ENCODE measurements around the gene ARHGAP32. TPM values are rescaled to one million over a fixed set of nuclear protein-coding genes. Genes with fewer than 3 reads are reported as not detected.

ARHGAP32 gene
- total RNA-seq, 1 donor from 2014 or later = 42.3 TPM

DNA sequence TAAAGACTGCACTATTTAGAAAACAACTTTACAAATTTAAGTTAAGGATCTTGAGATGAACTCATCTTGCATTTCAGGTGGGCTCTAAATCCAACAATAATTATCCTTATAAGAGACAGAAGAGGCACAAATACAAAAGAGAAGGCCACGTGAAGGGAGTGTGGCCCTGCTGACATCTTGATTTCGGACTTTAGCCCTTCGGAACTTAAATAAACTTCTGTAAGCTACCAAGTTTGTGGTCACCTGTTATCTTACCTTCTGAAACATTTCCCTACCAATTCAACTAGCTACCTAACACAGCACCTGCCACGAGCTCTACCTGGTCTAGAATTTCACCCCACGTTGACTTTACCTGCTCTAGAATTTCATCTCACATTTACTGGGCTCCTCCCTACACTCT, 42.9 kb upstream of the ARHGAP32 start:
- H3K4me3 Mint-ChIP-seq (ENCODE audit: low read depth) = no peak overlapping the region
- no peak for DNase-seq (ENCODE audit: low spot score, unreplicated experiment)
- no peak overlapping the region for H3K27ac Mint-ChIP-seq
- H3K36me3 Mint-ChIP-seq (ENCODE audit: insufficient read depth) = peaks cover 18% of the 10 kb centered on the region
- no peaks in the 10 kb centered on the region for H3K27me3 Mint-ChIP-seq
- H3K9me3 Mint-ChIP-seq (ENCODE audit: low read depth) = peaks cover 9% of the 10 kb centered on the region
- peaks cover 11% of the 10 kb centered on the region for H3K4me1 Mint-ChIP-seq (ENCODE audit: low read depth)
- TF ChIP-seq, protein P1, sequence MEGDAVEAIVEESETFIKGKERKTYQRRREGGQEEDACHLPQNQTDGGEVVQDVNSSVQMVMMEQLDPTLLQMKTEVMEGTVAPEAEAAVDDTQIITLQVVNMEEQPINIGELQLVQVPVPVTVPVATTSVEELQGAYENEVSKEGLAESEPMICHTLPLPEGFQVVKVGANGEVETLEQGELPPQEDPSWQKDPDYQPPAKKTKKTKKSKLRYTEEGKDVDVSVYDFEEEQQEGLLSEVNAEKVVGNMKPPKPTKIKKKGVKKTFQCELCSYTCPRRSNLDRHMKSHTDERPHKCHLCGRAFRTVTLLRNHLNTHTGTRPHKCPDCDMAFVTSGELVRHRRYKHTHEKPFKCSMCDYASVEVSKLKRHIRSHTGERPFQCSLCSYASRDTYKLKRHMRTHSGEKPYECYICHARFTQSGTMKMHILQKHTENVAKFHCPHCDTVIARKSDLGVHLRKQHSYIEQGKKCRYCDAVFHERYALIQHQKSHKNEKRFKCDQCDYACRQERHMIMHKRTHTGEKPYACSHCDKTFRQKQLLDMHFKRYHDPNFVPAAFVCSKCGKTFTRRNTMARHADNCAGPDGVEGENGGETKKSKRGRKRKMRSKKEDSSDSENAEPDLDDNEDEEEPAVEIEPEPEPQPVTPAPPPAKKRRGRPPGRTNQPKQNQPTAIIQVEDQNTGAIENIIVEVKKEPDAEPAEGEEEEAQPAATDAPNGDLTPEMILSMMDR (IDR thresholded peaks at IDR 0.05; ENCODE audit: unreplicated experiment) = no peak

DNA sequence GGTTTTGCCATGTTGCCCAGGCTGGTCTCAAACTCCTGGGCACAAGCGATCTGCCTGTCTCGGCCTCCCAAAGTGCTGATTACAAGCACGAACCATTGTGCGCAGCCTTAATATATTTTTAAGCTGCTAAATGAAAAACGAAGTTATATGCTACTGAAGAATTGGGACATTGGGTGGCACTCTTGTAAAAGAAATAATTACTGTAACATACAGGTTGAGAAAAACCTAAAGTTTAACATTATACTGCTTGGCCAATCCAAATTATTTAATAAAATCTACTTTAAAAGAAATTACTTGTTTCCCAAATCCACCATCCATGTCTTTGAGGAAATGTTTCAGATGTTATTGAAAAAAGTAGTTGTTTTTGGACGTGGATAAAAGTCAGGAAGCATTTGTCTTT, 37.9 kb upstream of the ARHGAP32 start:
- H3K36me3 Mint-ChIP-seq (ENCODE audit: insufficient read depth) = peaks cover 16% of the 10 kb centered on the region

DNA sequence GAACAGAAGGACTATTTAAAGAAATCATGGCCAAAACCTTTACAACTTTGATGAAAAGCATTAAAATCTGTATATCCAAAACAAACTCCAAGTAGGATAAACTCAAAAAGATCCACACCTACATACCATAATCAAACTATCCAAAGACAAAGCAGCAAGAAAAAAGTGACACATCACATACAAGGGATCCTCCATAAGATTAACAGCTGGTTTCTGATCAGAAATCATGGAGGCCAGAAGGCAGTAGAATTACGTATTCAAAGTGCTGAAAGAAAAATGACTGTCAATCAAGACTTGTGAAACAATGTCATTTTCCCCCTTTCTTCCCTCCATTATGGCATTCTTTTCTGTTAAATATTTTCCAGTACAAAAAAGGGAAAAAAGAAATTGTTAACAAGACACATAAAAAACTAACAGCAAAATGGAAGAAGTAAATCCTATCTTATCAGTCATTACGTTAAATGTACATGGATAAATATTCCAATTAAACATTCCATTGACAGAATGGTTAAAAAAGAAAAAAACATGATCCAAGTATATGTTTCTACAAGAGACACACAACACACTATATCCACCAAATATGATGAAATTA, 34.2 kb upstream of the ARHGAP32 start:
- H3K9me3 Mint-ChIP-seq (ENCODE audit: low read depth) = peaks cover 22% of the 10 kb centered on the region
- H3K27me3 Mint-ChIP-seq = no peaks in the 10 kb centered on the region
- H3K27ac Mint-ChIP-seq = no peak overlapping the region
- H3K36me3 Mint-ChIP-seq (ENCODE audit: insufficient read depth) = peaks cover 14% of the 10 kb centered on the region
- no peak for DNase-seq (ENCODE audit: low spot score, unreplicated experiment)
- TF ChIP-seq, protein P1 (IDR thresholded peaks at IDR 0.05; ENCODE audit: unreplicated experiment) = no peak
- no peak overlapping the region for H3K4me3 Mint-ChIP-seq (ENCODE audit: low read depth)
- peaks cover 19% of the 10 kb centered on the region for H3K4me1 Mint-ChIP-seq (ENCODE audit: low read depth)

More for the DNA sequence above, 37.9 kb upstream of the ARHGAP32 start:
- no peaks in the 10 kb centered on the region for H3K27me3 Mint-ChIP-seq
- peaks cover 22% of the 10 kb centered on the region for H3K9me3 Mint-ChIP-seq (ENCODE audit: low read depth)
- DNase-seq (ENCODE audit: low spot score, unreplicated experiment) = no peak
- peaks cover 2% of the 10 kb centered on the region for H3K4me1 Mint-ChIP-seq (ENCODE audit: low read depth)
- TF ChIP-seq, protein P1 (IDR thresholded peaks at IDR 0.05; ENCODE audit: unreplicated experiment) = no peak
- H3K27ac Mint-ChIP-seq = no peak overlapping the region
- H3K4me3 Mint-ChIP-seq (ENCODE audit: low read depth) = no peak overlapping the region

DNA sequence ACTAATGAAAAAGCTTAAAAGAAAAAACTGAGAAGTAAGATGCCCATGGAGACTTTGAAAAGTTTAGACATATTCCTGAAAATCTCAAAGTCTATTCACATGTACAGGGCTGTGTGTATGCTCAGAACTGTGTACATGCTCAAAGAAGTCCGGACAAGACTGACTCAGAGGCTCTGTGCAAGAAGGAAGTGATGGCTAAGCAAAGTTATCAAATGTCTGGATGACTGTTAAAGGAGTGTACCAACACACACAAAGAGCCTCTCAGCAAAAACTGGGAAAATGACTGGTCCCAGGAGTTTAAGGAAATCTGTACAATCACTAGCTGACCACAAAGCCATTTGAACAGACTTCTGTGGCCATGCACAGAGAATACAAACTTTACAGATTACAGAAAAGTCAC, 33.1 kb upstream of the ARHGAP32 start:
- DNase-seq (ENCODE audit: low spot score, unreplicated experiment) = no peak
- H3K27ac Mint-ChIP-seq = peak overlapping the region; percentile 8
- H3K27me3 Mint-ChIP-seq = no peaks in the 10 kb centered on the region
- H3K4me3 Mint-ChIP-seq (ENCODE audit: low read depth) = no peak overlapping the region
- H3K4me1 Mint-ChIP-seq (ENCODE audit: low read depth) = peaks cover 19% of the 10 kb centered on the region
- TF ChIP-seq, protein P1 (IDR thresholded peaks at IDR 0.05; ENCODE audit: unreplicated experiment) = no peak
- H3K36me3 Mint-ChIP-seq (ENCODE audit: insufficient read depth) = peaks cover 14% of the 10 kb centered on the region
- peaks cover 22% of the 10 kb centered on the region for H3K9me3 Mint-ChIP-seq (ENCODE audit: low read depth)

DNA sequence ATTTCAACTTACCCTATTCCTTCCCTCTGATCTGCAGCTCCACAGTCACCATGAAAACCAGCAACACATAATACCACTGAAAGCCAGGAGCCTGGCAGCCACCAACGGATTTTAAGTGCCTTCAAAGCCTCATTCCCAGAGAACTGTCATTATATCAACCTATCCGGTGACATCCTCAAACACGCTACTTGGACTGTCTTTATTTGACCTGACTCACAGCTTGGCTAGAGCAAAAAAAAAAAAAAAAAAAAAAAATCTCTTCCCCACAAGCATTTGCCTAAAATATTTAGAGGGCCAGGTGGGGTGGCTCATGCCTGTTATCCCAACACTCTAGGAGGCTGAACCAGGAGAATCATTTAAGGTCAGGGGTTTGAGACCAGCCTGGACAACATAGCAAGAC, 32.4 kb upstream of the ARHGAP32 start:
- DNase-seq (ENCODE audit: low spot score, unreplicated experiment) = no peak
- H3K9me3 Mint-ChIP-seq (ENCODE audit: low read depth) = peaks cover 22% of the 10 kb centered on the region
- H3K4me1 Mint-ChIP-seq (ENCODE audit: low read depth) = peaks cover 25% of the 10 kb centered on the region
- peaks cover 14% of the 10 kb centered on the region for H3K36me3 Mint-ChIP-seq (ENCODE audit: insufficient read depth)
- no peak overlapping the region for H3K27ac Mint-ChIP-seq
- TF ChIP-seq, protein P1 (IDR thresholded peaks at IDR 0.05; ENCODE audit: unreplicated experiment) = no peak
- no peak overlapping the region for H3K4me3 Mint-ChIP-seq (ENCODE audit: low read depth)
- no peaks in the 10 kb centered on the region for H3K27me3 Mint-ChIP-seq
